BJ (cell line): ENCODE results near the gene FSTL5. TPM values are rescaled to one million over a fixed set of nuclear protein-coding genes. Genes with fewer than 3 reads are reported as not detected.

ENCODE experiments used
- CTCF ChIA-PET: fragments of 350-600 bp; formaldehyde crosslinking; extraction: SDS; loops from one replicate; lab custom pipeline; 2021; ENCODE audit warnings: antibody characterized with exemption, inconsistent platforms; lab: Yijun Ruan, JAX
- POLR2A ChIA-PET: fragments of 300-600 bp; sonication (Branson Sonifier 250); formaldehyde crosslinking; extraction: SDS; loops from one replicate; lab custom pipeline; 2021; ENCODE audit warnings: antibody characterized with exemption; lab: Charles Lee
- DNase-seq: peaks from one replicate; pipeline ENCODE4 v3.0.0-alpha.2; 2011; ENCODE audit warnings: low read depth
- H3K27me3 ChIP-seq: 2 replicates; pipeline ENCODE4 v1.6.0; 2011; ENCODE audit warnings: low read length; ENCODE audit not compliant: control insufficient read depth, insufficient read depth
- H3K36me3 ChIP-seq: 2 replicates; pipeline ENCODE4 v1.5.1; 2011; ENCODE audit warnings: low read length; ENCODE audit not compliant: control insufficient read depth, insufficient read depth
- H3K4me3 ChIP-seq: 2 replicates; pipeline ENCODE4 v1.5.1; 2011; ENCODE audit warnings: low read depth, mild to moderate bottlenecking, control low read depth, low read length
- CTCF ChIP-seq: IDR thresholded peaks from 2 replicates; pipeline ENCODE4 v1.5.1; 2011; ENCODE audit warnings: low read depth, mild to moderate bottlenecking, control low read depth, inconsistent platforms, low read length, moderate library complexity; ENCODE audit not compliant: insufficient read depth
- polyA plus RNA-seq: library from polyadenylated mRNA; depleted of rRNA; stranded (reverse); fragments of >200 nt; gene quantifications from 2 replicates; pipeline ENCODE4 v1.2.3, GENCODE V29; 2011

The FSTL5 gene
- polyA plus RNA-seq, 1 experiment = not detected

GRCh38 chr4:161892951-161893350, 270.8 kb downstream of the FSTL5 start:
- H3K27me3 ChIP-seq = no peaks in the 10 kb centered on the region
- ChIA-PET CTCF (no interaction called here), POLR2A (no interaction called here)
- TF ChIP-seq CTCF = no peak
- H3K4me3 ChIP-seq = no peak overlapping the region
- H3K36me3 ChIP-seq = no peaks in the 10 kb centered on the region
- DNase-seq = no peak

DNA sequence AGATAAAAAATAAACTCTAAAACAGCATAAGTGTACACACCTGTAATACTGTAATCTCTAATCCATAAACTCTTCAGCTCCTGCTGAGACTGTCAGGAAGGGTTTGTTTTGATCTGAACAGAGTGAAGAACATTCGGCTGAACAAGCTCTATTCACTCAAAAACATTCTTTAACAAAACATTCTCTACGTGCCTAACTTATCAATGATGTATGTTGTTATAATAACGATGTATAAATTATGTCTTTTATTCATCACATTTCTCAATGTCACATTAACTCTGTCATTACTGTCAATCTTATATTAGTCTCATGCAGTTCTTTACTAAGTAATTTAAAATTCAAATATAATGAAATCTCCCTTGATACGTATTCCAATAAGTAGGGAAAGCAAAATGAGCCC, 280.6 kb downstream of the FSTL5 start:
- Histone ChIP-seq H3K36me3 (no peaks in the 10 kb centered on the region), H3K27me3 (no peaks in the 10 kb centered on the region), H3K4me3 (no peak overlapping the region)
- no peak for TF ChIP-seq CTCF
- POLR2A ChIA-PET = no interaction called here
- CTCF ChIA-PET = no interaction called here
- no peak for DNase-seq

DNA sequence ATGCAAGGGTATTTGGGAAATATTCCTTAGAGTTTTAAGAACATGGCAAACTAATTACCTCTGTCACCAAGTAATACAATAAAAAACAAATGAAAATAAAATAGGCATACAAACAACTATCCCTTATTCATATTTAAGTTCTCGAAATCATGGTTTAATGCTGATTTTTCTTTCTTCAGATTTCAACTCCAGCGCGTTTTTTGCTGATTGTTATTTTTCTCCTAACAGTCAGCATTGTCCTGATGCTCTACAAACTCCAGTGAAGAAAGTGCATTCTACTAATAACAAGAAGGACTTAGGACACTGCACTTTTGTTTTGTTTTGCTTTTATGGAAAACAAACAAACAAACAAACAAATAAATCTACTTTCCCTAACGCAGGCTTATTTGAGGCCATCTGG, 282.4 kb downstream of the FSTL5 start:
- no peak for DNase-seq
- Histone ChIP-seq H3K36me3 (no peaks in the 10 kb centered on the region), H3K27me3 (no peaks in the 10 kb centered on the region), H3K4me3 (no peak overlapping the region)
- ChIA-PET POLR2A (no interaction called here), CTCF (no interaction called here)
- TF ChIP-seq CTCF = no peak

DNA sequence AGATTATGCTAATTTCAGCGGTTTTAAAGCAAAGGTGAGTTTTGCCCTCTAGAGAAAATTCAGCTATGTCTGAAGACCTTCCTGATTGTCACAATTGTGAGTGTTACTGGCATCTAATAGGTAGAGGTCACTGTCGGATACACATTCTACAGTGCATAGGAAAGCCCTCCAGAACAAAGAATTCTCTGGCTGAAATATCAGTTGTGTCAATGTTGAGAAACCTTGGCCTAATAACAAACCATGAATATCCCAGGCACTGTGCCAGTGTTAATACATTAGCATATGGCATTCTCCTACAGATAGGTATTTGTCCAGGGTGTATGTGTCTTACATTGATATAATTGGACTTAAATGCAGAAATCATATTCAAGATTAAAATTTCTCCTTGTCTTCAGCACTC, 294.3 kb downstream of the FSTL5 start:
- POLR2A ChIA-PET = no interaction called here
- H3K36me3 ChIP-seq = no peaks in the 10 kb centered on the region
- no peak for DNase-seq
- CTCF ChIA-PET = no interaction called here
- no peaks in the 10 kb centered on the region for H3K27me3 ChIP-seq
- TF ChIP-seq CTCF = no peak
- no peak overlapping the region for H3K4me3 ChIP-seq

DNA sequence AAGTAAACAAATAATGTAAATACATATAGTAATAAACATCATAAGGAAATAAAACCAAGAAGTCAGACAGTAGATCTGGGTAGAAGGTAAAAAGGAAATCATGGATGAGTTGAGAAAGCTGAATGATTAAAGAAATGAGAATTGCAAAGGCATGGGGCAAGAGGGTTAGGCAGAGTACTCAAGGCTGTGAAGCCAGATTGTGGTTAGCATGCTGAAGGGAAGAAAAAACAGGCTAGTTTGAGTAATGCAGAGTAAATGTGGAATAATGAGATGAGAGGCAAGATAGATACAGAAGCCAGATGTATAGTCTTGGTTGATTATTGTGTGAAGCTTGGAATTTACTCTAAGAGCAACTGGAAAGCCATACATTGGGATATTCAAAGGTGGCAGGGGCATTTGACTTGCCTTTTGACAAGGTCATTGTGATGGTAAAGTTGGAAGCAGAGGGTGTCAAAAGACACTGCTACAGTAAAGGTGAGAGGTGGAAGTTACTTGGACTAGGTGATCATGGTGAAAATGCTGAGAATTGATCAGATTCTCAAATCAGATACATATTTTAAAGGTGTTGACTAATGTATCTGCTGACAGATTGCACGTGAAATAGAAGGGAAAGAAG, 307.0 kb downstream of the FSTL5 start:
- Histone ChIP-seq H3K36me3 (no peaks in the 10 kb centered on the region), H3K27me3 (no peaks in the 10 kb centered on the region), H3K4me3 (no peak overlapping the region)
- no peak for TF ChIP-seq CTCF
- CTCF ChIA-PET = no interaction called here
- POLR2A ChIA-PET = no interaction called here
- no peak for DNase-seq
